HepG2 (cell line): Measurements from ENCODE around the gene POFUT1. TPM values are rescaled to one million over a fixed set of nuclear protein-coding genes. Genes with fewer than 3 reads are reported as not detected.
A peak's percentile ranks its signal among the peaks of the same experiment; 100 is the strongest.

Source experiments
- ATAC-seq: fragments of 200-7000 bp; cut with Tn5 transposase; 3 replicates; pipeline ENCODE4 v1.9.1; 2020; ENCODE audit warnings: mild to moderate bottlenecking, moderate library complexity
- BruUV-seq: library from RNA; stranded (reverse); fragments of 400-500 nt; replicated peaks from 2 replicates; lab custom pipeline; 2021; lab: Mats Ljungman, UMichigan
- CTCF ChIA-PET: fragments of 300-600 bp; formaldehyde crosslinking; extraction: SDS; loops from one replicate; lab custom pipeline; 2021; ENCODE audit warnings: low total read pairs, inconsistent platforms, low intra/inter-chr PET ratio; lab: Yijun Ruan, JAX
- POLR2A ChIA-PET: fragments of 350-600 bp; sonication (Branson Sonifier 250); formaldehyde crosslinking; loops from one replicate; lab custom pipeline; 2020; ENCODE audit warnings: antibody characterized with exemption, inconsistent platforms; lab: Yijun Ruan, JAX
- DNase-seq: peaks from one replicate; pipeline ENCODE4 v3.0.0-alpha.2; 2015; ENCODE audit warnings: low spot score
- FAIRE-seq: peaks from 3 replicates; lab custom pipeline; 2011; peaks lifted over from hg19 to GRCh38; lab: Jason Lieb, UNC
- H2AFZ ChIP-seq: one replicate; pipeline ENCODE4 v1.6.1; 2011; ENCODE audit warnings: low read length, inconsistent platforms
- H3K27ac ChIP-seq: fragments of 300-600 bp; 3 replicates; pipeline ENCODE4 v1.8.0; 2011; ENCODE audit warnings: mixed run types, mild to moderate bottlenecking, mixed read lengths, low read length, inconsistent platforms; ENCODE audit not compliant: insufficient read depth; ENCODE audit errors: extremely low read length
- H3K27me3 ChIP-seq, 2 experiments: fragments of 200-600 bp in 1 of 2; 2 replicates in 1 of 2; 3 replicates in 1 of 2; pipeline versions ENCODE4 v1.6.0 to v1.8.0; 2011; ENCODE audit warnings: low read length in 2 of 2, mild to moderate bottlenecking in 2 of 2, moderate library complexity in 2 of 2, inconsistent platforms in 1 of 2; ENCODE audit not compliant: insufficient read depth in 2 of 2, control insufficient read depth in 1 of 2
- H3K36me3 ChIP-seq, 2 experiments: fragments of 200-600 bp in 1 of 2; replicated peaks in 1 of 2; 2 replicates in 1 of 2; 3 replicates in 1 of 2; pipeline versions ENCODE4 v1.5.1 to v1.8.0; 2011; ENCODE audit warnings: low read length in 2 of 2, inconsistent platforms in 1 of 2; ENCODE audit not compliant: insufficient read depth in 2 of 2, control insufficient read depth in 1 of 2
- H3K4me1 ChIP-seq: 2 replicates; pipeline ENCODE4 v1.5.1; 2012; ENCODE audit warnings: low read length, inconsistent platforms; ENCODE audit not compliant: insufficient read depth
- H3K4me2 ChIP-seq: 2 replicates; pipeline ENCODE4 v1.6.0; 2011; ENCODE audit warnings: low read depth, low read length, inconsistent platforms
- H3K4me3 ChIP-seq, 3 experiments: fragments of 200-600 bp in 1 of 3; sonication (generic), shearing (Covaris generic) in 1 of 3; replicated peaks in 1 of 3; 2 replicates each; pipeline ENCODE4 v1.5.1; 2011 to 2016; ENCODE audit warnings: low read length in 3 of 3, inconsistent platforms in 2 of 3, low read depth in 2 of 3, mild to moderate bottlenecking in 2 of 3, control low read depth in 1 of 3, mixed read lengths in 1 of 3; ENCODE audit not compliant: insufficient read depth in 1 of 3
- H3K79me2 ChIP-seq: one replicate; pipeline ENCODE4 v1.6.1; 2011; ENCODE audit warnings: low read length, inconsistent platforms; ENCODE audit not compliant: insufficient read depth
- H3K9ac ChIP-seq: 2 replicates; pipeline ENCODE4 v1.6.0; 2011; ENCODE audit warnings: mild to moderate bottlenecking, low read depth, low read length, inconsistent platforms; ENCODE audit not compliant: insufficient read depth
- H3K9me3 ChIP-seq: 2 replicates; pipeline ENCODE4 v1.5.1; 2012; ENCODE audit warnings: mild to moderate bottlenecking, low read length
- H4K20me1 ChIP-seq: 2 replicates; pipeline ENCODE4 v1.6.0; 2011; ENCODE audit warnings: inconsistent platforms, mild to moderate bottlenecking, low read length, moderate library complexity; ENCODE audit not compliant: insufficient read depth
- ATF7 ChIP-seq, 2 experiments: fragments of 450-650 bp in 1 of 2; sonication (generic) in 1 of 2; formaldehyde crosslinking in 1 of 2; IDR thresholded peaks; 2 replicates each; pipeline versions ENCODE4 v1.4.0 to v1.6.1; 2016 to 2020; ENCODE audit warnings: antibody characterized with exemption in 1 of 2, mild to moderate bottlenecking in 1 of 2, missing genetic modification reagents in 1 of 2
- FOXO1 ChIP-seq: sonication (generic); formaldehyde crosslinking; IDR thresholded peaks from 2 replicates; pipeline ENCODE4 v1.4.0; 2020; ENCODE audit warnings: missing genetic modification reagents
- HIVEP1 ChIP-seq: sonication (generic); formaldehyde crosslinking; IDR thresholded peaks from 2 replicates; pipeline ENCODE4 v1.4.0; 2020; ENCODE audit warnings: mild to moderate bottlenecking, missing genetic modification reagents
- HNF4G ChIP-seq, 2 experiments: sonication (generic) in 1 of 2; formaldehyde crosslinking in 1 of 2; IDR thresholded peaks; 2 replicates each; pipeline versions ENCODE4 v1.4.0 to v1.6.1; 2011 to 2020; ENCODE audit warnings: borderline replicate concordance in 2 of 2, low read depth in 2 of 2, mild to moderate bottlenecking in 2 of 2, low read length in 1 of 2, missing genetic modification reagents in 1 of 2, moderate library complexity in 1 of 2
- RARA ChIP-seq: IDR thresholded peaks from 2 replicates; pipeline ENCODE4 v1.6.1; 2016; ENCODE audit warnings: missing genetic modification reagents, missing compliant biosample characterization
- SMARCC2 ChIP-seq: fragments of 450-650 bp; IDR thresholded peaks from 2 replicates; pipeline ENCODE4 v1.6.1; 2017; ENCODE audit warnings: antibody characterized with exemption, mild to moderate bottlenecking
- ZBTB7B ChIP-seq: sonication (generic); formaldehyde crosslinking; IDR thresholded peaks from 2 replicates; pipeline ENCODE4 v1.4.0; 2020; ENCODE audit warnings: missing genetic modification reagents
- ZFP36 ChIP-seq: fragments of 150-350 bp; IDR thresholded peaks from 2 replicates; pipeline ENCODE4 v1.6.1; 2018; ENCODE audit warnings: borderline replicate concordance, low read length, low read depth; ENCODE audit not compliant: partially characterized antibody
- ZFP37 ChIP-seq: sonication (generic); formaldehyde crosslinking; IDR thresholded peaks from 2 replicates; pipeline ENCODE4 v1.4.0; 2020; ENCODE audit warnings: missing genetic modification reagents, borderline replicate concordance
- ZNF501 ChIP-seq: sonication (generic); formaldehyde crosslinking; IDR thresholded peaks from 2 replicates; pipeline ENCODE4 v1.5.1; 2020; ENCODE audit warnings: mild to moderate bottlenecking, moderate library complexity, missing genetic modification reagents
- ZNF543 ChIP-seq: sonication (generic); formaldehyde crosslinking; IDR thresholded peaks from 2 replicates; pipeline ENCODE4 v1.4.0; 2020; ENCODE audit warnings: mild to moderate bottlenecking, missing genetic modification reagents
- ZNF616 ChIP-seq: sonication (generic); formaldehyde crosslinking; IDR thresholded peaks from 2 replicates; pipeline ENCODE4 v1.5.0; 2020; ENCODE audit warnings: low read depth, mild to moderate bottlenecking, missing genetic modification reagents
- ZZZ3 ChIP-seq: sonication (generic); formaldehyde crosslinking; IDR thresholded peaks from 2 replicates; pipeline ENCODE4 v1.4.0; 2020; ENCODE audit warnings: missing genetic modification reagents, mild to moderate bottlenecking, borderline replicate concordance
- WGBS: methylation state at CpG from one replicate; pipeline ENCODE4 v1.1.6; 2017; ENCODE audit warnings: low lambda C conversion rate; 5-methylcytosine and 5-hydroxymethylcytosine counted together
- in situ Hi-C: cut with HindIII; loops from 2 replicates; pipeline ENCODE4 v1.10.0; 2017; ENCODE audit warnings: low pct_unique_long_range_greater_than_20kb; ENCODE audit not compliant: extremely low pct_ligation_motif_present
- intact Hi-C: fragments of 100-400 bp; cut with micrococcal nuclease; formaldehyde crosslinking; loops from one replicate; pipeline ENCODE4 v1.10.0; 2022; ENCODE audit not compliant: unreplicated experiment
- polyA plus RNA-seq, 8 experiments: library from polyadenylated mRNA; depleted of rRNA in 3 of 8; stranded (reverse) in 7 of 8; unstranded in 1 of 8; fragments of >200 nt; fragmentation: Illumina TruSeq in 4 of 8; extraction: Trizol in 4 of 8; gene quantifications; 2 replicates each; pipeline versions ENCODE4 v1.2.1 to v1.2.3, GENCODE V29; 2011 to 2016; ENCODE audit warnings: low read depth in 4 of 8, missing spikeins in 1 of 8, mixed read lengths in 1 of 8; ENCODE audit not compliant: insufficient read depth in 1 of 8
- total RNA-seq, 5 experiments: library from RNA; depleted of rRNA; stranded (reverse); fragments of >200 nt; fragmentation: Illumina TruSeq; extraction: Trizol; gene quantifications; 2 replicates each; pipeline ENCODE4 v1.2.3, GENCODE V29; 2016; ENCODE audit warnings: low read depth in 1 of 5
- TF ChIP-seq, protein P1 (sequence below): sonication (generic); formaldehyde crosslinking; IDR thresholded peaks from 2 replicates; pipeline ENCODE4 v1.4.0; 2020; ENCODE audit warnings: mild to moderate bottlenecking, missing genetic modification reagents
- TF ChIP-seq, protein P2 (sequence below): sonication (generic); formaldehyde crosslinking; IDR thresholded peaks from 2 replicates; pipeline ENCODE4 v1.8.0; 2022; ENCODE audit warnings: missing genetic modification reagents, low read depth, mild to moderate bottlenecking, borderline replicate concordance
- TF ChIP-seq, protein P3 (sequence below): sonication (generic); formaldehyde crosslinking; IDR thresholded peaks from 2 replicates; pipeline ENCODE4 v1.4.0; 2020; ENCODE audit warnings: mild to moderate bottlenecking, missing genetic modification reagents

The POFUT1 gene
- total and polyA plus RNA-seq, 2 of the 13 experiments (the other 11 are each of a cell fraction or from before 2014, with no cell fraction given), result 35.5 to 58.3 TPM

DNA sequence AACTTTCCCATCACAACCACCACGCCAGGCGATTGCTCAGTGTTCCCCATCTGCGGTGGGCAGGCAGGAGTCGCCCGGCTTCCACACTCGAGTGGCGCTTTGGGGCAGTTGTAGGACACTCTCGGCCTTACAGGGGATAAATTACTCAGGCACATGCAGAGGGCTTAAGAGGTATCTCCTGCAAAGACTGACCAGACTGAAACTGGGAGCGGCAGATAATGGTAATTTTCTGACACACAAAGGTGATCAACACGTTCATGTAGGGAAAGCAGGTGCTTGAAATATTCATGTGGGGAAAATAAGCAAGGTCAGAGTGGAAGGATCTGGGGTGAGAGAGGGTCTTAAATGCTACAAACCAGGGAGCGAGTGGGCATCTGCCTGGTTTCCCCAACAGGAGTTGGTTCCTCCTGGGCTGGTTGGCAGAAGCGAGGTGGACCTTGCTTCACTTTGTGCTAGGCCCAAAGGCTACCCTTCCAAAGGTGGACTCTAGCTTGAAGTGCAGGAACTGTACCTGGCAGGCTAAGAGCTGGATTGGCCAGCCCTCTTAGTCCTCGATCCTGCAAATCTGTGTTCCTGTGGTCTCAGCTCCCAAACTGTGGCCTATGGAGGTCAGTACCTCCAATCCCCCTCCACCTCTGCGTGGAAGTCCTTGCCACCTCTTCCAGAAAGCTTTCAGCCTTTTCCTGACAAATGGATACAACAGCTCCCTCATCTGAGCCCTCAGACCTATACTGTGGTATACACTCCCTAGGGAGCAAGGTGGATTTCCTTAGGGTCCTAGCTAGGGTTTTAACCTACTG is 16.9 kb upstream of the POFUT1 start:
- peaks cover 17 to 26% of the 10 kb centered on the region in 2 experiments for H3K36me3 ChIP-seq
- peaks cover 22% of the 10 kb centered on the region for H3K4me1 ChIP-seq
- no peaks in the 10 kb centered on the region for H3K79me2 ChIP-seq
- H2AFZ ChIP-seq, result no peak overlapping the region
- DNase-seq, result no peak
- 95% methylated on average over 14 of the region's 14 CpGs for WGBS
- in situ Hi-C loops (no loop called here), intact Hi-C loops (no loop called here)
- ChIA-PET POLR2A (interaction anchor here (0.5 to 1.8 kb wide), 4 partner anchors 9 to 61 kb away, joined by 3 to 8 read pairs (median 3); no protein-coding TSS in a partner anchor), CTCF (no interaction called here)
- ATAC-seq, result peak; percentile 5
- H4K20me1 ChIP-seq, result peaks cover 4% of the 10 kb centered on the region; the same call in 1 of the 2 replicates
- no peak overlapping the region for H3K4me2 ChIP-seq
- no TSS peak for BruUV-seq
- H3K4me3 ChIP-seq, result no peak overlapping the region
- no peak overlapping the region for H3K9ac ChIP-seq
- no peaks in the 10 kb centered on the region for H3K9me3 ChIP-seq
- H3K27ac ChIP-seq, result no peak overlapping the region
- H3K27me3 ChIP-seq, result no peaks in the 10 kb centered on the region
- FAIRE-seq, result no peak
- TF ChIP-seq, protein P1, sequence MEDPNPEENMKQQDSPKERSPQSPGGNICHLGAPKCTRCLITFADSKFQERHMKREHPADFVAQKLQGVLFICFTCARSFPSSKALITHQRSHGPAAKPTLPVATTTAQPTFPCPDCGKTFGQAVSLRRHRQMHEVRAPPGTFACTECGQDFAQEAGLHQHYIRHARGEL, result 0 out of 2 replicates have a peak, but pooled peaks have one; percentile 37
- 0 out of 2 replicates have a peak, but pooled peaks have one; percentile 36 for TF ChIP-seq ZBTB7B
- TF ChIP-seq ZFP37 (CRISPR knock-in tag), result no peak
- 0 out of 2 replicates have a peak, but pooled peaks have one; percentile 30 for TF ChIP-seq HIVEP1
- TF ChIP-seq HNF4G (IDR thresholded peaks at IDR 0.05; ENCODE audit: borderline replicate concordance, low read depth, low read length), result 0 out of 2 replicates have a peak, but pooled peaks have one; percentile 8
- TF ChIP-seq HNF4G (CRISPR knock-in tag; IDR thresholded peaks at IDR 0.05; ENCODE audit: borderline replicate concordance, low read depth), result no peak
- TF ChIP-seq ATF7 (IDR thresholded peaks at IDR 0.05), result no peak
- 0 out of 2 replicates have a peak, but pooled peaks have one; percentile 15 for TF ChIP-seq ATF7 (CRISPR knock-in tag; IDR thresholded peaks at IDR 0.05)
- TF ChIP-seq ZNF616 (CRISPR knock-in tag), result no peak
- no peak for TF ChIP-seq ZZZ3 (CRISPR knock-in tag)
- TF ChIP-seq ZFP36, result no peak
- TF ChIP-seq ZNF501 (CRISPR knock-in tag), result peak; percentile 4; the same call in 1 of the 2 replicates
- TF ChIP-seq ZNF543 (CRISPR knock-in tag), result no peak
- TF ChIP-seq RARA (CRISPR knock-in tag), result no peak
- TF ChIP-seq, protein P2, sequence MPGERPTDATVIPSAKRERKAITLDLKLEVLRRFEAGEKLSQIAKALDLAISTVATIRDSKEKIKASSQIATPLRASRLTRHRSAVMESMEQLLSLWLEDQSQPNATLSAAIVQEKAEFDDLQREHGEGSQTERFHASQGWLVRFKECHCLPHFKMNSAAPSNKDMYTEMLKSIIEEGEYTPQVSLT, result no peak
- TF ChIP-seq FOXO1 (CRISPR knock-in tag), result peak; percentile 13; the same call in 1 of the 2 replicates
- no peak for TF ChIP-seq SMARCC2
- TF ChIP-seq, protein P3, sequence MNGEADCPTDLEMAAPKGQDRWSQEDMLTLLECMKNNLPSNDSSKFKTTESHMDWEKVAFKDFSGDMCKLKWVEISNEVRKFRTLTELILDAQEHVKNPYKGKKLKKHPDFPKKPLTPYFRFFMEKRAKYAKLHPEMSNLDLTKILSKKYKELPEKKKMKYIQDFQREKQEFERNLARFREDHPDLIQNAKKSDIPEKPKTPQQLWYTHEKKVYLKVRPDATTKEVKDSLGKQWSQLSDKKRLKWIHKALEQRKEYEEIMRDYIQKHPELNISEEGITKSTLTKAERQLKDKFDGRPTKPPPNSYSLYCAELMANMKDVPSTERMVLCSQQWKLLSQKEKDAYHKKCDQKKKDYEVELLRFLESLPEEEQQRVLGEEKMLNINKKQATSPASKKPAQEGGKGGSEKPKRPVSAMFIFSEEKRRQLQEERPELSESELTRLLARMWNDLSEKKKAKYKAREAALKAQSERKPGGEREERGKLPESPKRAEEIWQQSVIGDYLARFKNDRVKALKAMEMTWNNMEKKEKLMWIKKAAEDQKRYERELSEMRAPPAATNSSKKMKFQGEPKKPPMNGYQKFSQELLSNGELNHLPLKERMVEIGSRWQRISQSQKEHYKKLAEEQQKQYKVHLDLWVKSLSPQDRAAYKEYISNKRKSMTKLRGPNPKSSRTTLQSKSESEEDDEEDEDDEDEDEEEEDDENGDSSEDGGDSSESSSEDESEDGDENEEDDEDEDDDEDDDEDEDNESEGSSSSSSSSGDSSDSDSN (CRISPR knock-in tag), result 0 out of 2 replicates have a peak, but pooled peaks have one; percentile 31
